ENCODE measurements around the gene MOGAT3. TPM values are rescaled to one million over a fixed set of nuclear protein-coding genes. Genes with fewer than 3 reads are reported as not detected.

The MOGAT3 gene
- total and polyA plus RNA-seq, 9 of the 15 experiments (the other 6 are each of a cell fraction or from before 2014, with no cell fraction given) = 0.07 to 0.17 (median 0.13) TPM; not detected in 6

DNA sequence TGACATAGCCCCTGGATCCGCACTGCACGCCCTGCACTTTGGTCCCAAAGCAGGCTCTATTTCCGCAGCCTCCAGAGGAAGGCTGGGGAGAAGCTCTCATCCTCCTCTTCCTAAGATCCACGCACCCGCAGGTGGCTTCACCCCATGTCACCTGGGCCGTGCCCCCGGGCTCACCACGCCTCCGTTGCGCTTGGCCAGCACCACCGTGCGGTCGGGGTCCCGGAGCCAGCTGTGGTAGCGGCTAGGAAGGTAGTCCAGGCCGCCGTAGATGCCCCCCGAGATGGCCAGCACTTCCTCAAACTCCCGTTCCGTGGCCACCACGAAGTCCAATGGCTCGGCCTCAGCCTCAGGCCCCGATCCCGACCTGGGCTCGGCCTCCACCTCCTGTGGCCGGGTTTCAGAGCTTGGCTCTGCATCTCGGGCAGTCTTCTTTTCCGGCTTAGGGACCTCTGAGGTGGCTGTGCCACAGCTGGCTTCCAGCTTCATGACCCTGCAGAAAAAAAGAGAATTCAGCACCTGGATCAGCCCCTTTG is 26.4 kb downstream of the MOGAT3 start (continued):
- TF ChIP-seq RBFOX2 (IDR thresholded peaks at IDR 0.05; ENCODE audit: low read depth, low read length) (peak; percentile 76), SAFB2 (IDR thresholded peaks at IDR 0.05; ENCODE audit: borderline replicate concordance, low read depth, low read length, severe bottlenecking) (no peak)

DNA sequence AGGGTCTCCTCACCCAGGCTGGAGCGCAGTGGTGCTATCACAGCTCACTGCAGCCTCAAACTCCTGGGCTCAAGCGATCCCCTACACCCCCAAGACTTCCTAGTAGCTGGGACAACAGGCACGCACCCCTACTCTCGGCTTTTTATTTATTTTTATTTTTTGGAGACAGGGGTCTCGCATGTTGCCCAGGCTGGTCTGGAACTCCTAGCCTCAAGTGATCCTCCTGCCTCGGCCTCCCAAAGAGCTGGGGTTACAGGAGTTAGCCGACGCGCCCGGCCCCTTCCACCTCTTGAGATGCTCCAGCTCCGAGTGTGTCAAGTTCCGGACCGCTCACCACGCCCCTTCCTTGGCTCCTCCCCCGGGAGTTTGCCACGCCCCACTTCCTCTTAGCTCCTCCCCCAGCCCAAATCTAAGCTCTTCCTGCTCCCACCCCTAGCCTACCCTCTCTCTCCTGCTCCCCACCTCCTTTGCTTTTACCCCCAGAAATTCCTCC is 27.0 kb downstream of the MOGAT3 start:
- BruUV-seq (replicated peaks) = no TSS peak
- peak; percentile 94 for FAIRE-seq
- H3K9me1 ChIP-seq (ENCODE audit: control insufficient read depth, insufficient read depth, low read length) = peaks cover 6% of the 10 kb centered on the region
- TF ChIP-seq, protein P1, sequence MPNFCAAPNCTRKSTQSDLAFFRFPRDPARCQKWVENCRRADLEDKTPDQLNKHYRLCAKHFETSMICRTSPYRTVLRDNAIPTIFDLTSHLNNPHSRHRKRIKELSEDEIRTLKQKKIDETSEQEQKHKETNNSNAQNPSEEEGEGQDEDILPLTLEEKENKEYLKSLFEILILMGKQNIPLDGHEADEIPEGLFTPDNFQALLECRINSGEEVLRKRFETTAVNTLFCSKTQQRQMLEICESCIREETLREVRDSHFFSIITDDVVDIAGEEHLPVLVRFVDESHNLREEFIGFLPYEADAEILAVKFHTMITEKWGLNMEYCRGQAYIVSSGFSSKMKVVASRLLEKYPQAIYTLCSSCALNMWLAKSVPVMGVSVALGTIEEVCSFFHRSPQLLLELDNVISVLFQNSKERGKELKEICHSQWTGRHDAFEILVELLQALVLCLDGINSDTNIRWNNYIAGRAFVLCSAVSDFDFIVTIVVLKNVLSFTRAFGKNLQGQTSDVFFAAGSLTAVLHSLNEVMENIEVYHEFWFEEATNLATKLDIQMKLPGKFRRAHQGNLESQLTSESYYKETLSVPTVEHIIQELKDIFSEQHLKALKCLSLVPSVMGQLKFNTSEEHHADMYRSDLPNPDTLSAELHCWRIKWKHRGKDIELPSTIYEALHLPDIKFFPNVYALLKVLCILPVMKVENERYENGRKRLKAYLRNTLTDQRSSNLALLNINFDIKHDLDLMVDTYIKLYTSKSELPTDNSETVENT (CRISPR knock-in tag; IDR thresholded peaks at IDR 0.05) = no peak
- TF ChIP-seq ZFP36 (IDR thresholded peaks at IDR 0.05; ENCODE audit: low read depth, low read length, partially characterized antibody) (peak; percentile 88), ZNF253 (CRISPR knock-in tag; conservative IDR thresholded peaks at IDR 0.05) (no peak), SPI1 (IDR thresholded peaks at IDR 0.05; ENCODE audit: borderline replicate concordance, low read depth, low read length) (peak; percentile 98), MIER1 (IDR thresholded peaks at IDR 0.05; ENCODE audit: low read depth) (peak; percentile 37; the same call in 1 of the 2 replicates), TOE1 (IDR thresholded peaks at IDR 0.05; ENCODE audit: borderline replicate concordance) (peak; percentile 55; the same call in 1 of the 2 replicates), TOE1 (CRISPR knock-in tag; IDR thresholded peaks at IDR 0.05; ENCODE audit: borderline replicate concordance, low read depth) (no peak), PHF20 (IDR thresholded peaks at IDR 0.05; ENCODE audit: partially characterized antibody) (peak; percentile 18), ZBTB7A (IDR thresholded peaks at IDR 0.05; ENCODE audit: borderline replicate concordance, control insufficient read depth, low read depth, low read length) (0 out of 2 replicates have a peak, but pooled peaks have one; percentile 15), TEAD4 (IDR thresholded peaks at IDR 0.05; ENCODE audit: low read length) (0 out of 2 replicates have a peak, but pooled peaks have one; percentile 9), TEAD4 (CRISPR knock-in tag; IDR thresholded peaks at IDR 0.05; ENCODE audit: borderline replicate concordance) (no peak)
- TF ChIP-seq, protein P2, sequence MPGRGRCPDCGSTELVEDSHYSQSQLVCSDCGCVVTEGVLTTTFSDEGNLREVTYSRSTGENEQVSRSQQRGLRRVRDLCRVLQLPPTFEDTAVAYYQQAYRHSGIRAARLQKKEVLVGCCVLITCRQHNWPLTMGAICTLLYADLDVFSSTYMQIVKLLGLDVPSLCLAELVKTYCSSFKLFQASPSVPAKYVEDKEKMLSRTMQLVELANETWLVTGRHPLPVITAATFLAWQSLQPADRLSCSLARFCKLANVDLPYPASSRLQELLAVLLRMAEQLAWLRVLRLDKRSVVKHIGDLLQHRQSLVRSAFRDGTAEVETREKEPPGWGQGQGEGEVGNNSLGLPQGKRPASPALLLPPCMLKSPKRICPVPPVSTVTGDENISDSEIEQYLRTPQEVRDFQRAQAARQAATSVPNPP (IDR thresholded peaks at IDR 0.05; ENCODE audit: borderline replicate concordance, insufficient read depth, insufficient read length) = no peak

More for the DNA sequence above, 27.0 kb downstream of the MOGAT3 start:
- intact Hi-C loops (cut with micrococcal nuclease) (no loop called here), in situ Hi-C loops (cut with MboI) (no loop called here)
- Histone ChIP-seq H3K4me2 (ENCODE audit: insufficient read depth, low read length) (peak overlapping the region; percentile 57; the same call in 1 of the 2 replicates), H3K36me3 (ENCODE audit: control insufficient read depth, insufficient read depth, low read length) (no peaks in the 10 kb centered on the region), H3K27me3 (ENCODE audit: control insufficient read depth in 2 of 2, insufficient read depth in 2 of 2, low read length in 2 of 2) (peaks cover 39 to 49% of the 10 kb centered on the region in 2 experiments; a peak in 4 of 5 replicates), H3K9me3 (replicated peaks; ENCODE audit: control insufficient read depth, insufficient read depth, low read depth, low read length) (no peaks in the 10 kb centered on the region), H4K20me1 (replicated peaks; ENCODE audit: control insufficient read depth, insufficient read depth, low read length) (peaks cover 14% of the 10 kb centered on the region), H3K79me2 (ENCODE audit: control insufficient read depth, insufficient read depth, low read length) (no peaks in the 10 kb centered on the region), H3K4me3 (no peak overlapping the region), H3K4me1 (replicated peaks in 1 of 2; ENCODE audit: control insufficient read depth in 2 of 2, insufficient read depth in 2 of 2, low read length in 2 of 2) (peaks cover 17 to 45% of the 10 kb centered on the region in 2 experiments), H3K9ac (ENCODE audit: insufficient read depth in 1 of 2, low read depth in 2 of 2, low read length in 2 of 2) (peak overlapping the region in 1 of 2 experiments; percentile 84; a peak in 2 of 4 replicates), H3K27ac (ENCODE audit: extremely low read depth, low read depth, low read length) (no peak overlapping the region), H2AFZ (ENCODE audit: low read depth, low read length) (peak overlapping the region; percentile 92)
- peak; percentile 85 to 96 (median 94) for DNase-seq (ENCODE audit: extremely low read depth in 1 of 4, low spot score in 3 of 4)
- ChIA-PET CTCF (ENCODE audit: low intra/inter-chr PET ratio) (no interaction called here), POLR2A (interaction anchor here (0.6 to 1.0 kb wide), 10 partner anchors 8 to 729 kb away, joined by 3 to 5 read pairs (median 4); partner anchors contain the start of genes PLOD3, VGF and ZNHIT1)
- 4% methylated on average over 16 of the region's 16 CpGs for WGBS (ENCODE audit: insufficient coverage, low coverage, missing lambda C conversion rate)
- ATAC-seq = peak; percentile 96

Data from K562 (cell line).